ENCODE results near the gene NDUFAF2.

DNA sequence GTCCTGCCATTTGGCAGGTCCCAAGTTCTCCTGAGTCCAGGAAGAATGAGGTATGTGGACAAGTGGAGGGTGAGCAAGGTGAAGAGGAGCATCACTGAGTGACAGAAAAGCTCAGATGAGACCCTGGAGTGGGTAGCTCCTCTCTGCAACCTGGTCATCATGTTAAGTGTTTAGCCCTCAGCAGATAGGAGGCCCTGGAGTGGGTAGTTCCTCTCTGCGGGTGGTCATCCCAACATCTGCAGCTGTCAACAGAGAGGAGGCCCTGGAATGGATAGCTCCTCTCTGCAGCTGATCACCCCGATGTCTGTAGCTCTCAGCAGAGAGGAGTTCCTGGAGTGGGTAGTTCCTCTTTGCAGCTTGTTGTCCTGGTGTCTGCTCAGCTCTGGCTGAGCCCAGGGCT, 48.4 kb downstream of the NDUFAF2 start:
- TF ChIP-seq, protein P1, sequence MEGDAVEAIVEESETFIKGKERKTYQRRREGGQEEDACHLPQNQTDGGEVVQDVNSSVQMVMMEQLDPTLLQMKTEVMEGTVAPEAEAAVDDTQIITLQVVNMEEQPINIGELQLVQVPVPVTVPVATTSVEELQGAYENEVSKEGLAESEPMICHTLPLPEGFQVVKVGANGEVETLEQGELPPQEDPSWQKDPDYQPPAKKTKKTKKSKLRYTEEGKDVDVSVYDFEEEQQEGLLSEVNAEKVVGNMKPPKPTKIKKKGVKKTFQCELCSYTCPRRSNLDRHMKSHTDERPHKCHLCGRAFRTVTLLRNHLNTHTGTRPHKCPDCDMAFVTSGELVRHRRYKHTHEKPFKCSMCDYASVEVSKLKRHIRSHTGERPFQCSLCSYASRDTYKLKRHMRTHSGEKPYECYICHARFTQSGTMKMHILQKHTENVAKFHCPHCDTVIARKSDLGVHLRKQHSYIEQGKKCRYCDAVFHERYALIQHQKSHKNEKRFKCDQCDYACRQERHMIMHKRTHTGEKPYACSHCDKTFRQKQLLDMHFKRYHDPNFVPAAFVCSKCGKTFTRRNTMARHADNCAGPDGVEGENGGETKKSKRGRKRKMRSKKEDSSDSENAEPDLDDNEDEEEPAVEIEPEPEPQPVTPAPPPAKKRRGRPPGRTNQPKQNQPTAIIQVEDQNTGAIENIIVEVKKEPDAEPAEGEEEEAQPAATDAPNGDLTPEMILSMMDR (IDR thresholded peaks at IDR 0.05; ENCODE audit: insufficient read depth, low read length, poor library complexity, severe bottlenecking), result no peak
- no peak for TF ChIP-seq EZH2phosphoT487 (conservative IDR thresholded peaks at IDR 0.05; ENCODE audit: low read length)

All from SU-DHL-6 (cell line).